Measurements from ENCODE around the gene ACER3. TPM values are rescaled to one million over a fixed set of nuclear protein-coding genes. Genes with fewer than 3 reads are reported as not detected.

ACER3 gene
- total RNA-seq, 4 donors from 2014 or later = 9.3 to 25.7 (median 14.2) TPM

DNA sequence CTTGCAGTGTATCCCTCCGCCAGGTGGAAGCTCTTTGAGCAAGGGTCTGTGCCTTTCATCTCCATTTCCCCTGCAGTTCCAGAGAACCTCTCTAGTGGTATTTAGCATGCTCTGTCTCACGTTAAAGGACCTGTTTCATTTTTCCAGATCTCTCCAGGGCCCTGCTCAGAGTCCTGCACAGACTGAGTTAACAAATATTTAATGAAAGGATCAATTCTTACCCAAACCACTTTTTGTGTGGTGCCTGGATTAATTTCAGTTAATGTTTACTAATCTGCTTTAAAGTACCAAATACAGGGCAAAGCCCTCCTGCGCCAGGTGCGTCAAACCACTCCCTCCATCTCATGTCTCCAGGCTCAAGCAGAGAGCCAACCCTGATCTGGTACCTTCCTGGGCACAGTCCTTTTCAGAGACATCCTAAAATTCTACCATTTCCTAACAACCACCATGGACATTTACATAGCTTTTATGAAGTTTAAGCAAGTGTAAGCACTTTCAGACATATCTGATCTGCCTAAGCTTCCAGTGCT, 18.7 kb upstream of the ACER3 start:
- TF ChIP-seq EP300 (IDR thresholded peaks at IDR 0.05) = no peak
- TF ChIP-seq POLR2AphosphoS5 (IDR thresholded peaks at IDR 0.05) = no peak
- TF ChIP-seq, protein P1, sequence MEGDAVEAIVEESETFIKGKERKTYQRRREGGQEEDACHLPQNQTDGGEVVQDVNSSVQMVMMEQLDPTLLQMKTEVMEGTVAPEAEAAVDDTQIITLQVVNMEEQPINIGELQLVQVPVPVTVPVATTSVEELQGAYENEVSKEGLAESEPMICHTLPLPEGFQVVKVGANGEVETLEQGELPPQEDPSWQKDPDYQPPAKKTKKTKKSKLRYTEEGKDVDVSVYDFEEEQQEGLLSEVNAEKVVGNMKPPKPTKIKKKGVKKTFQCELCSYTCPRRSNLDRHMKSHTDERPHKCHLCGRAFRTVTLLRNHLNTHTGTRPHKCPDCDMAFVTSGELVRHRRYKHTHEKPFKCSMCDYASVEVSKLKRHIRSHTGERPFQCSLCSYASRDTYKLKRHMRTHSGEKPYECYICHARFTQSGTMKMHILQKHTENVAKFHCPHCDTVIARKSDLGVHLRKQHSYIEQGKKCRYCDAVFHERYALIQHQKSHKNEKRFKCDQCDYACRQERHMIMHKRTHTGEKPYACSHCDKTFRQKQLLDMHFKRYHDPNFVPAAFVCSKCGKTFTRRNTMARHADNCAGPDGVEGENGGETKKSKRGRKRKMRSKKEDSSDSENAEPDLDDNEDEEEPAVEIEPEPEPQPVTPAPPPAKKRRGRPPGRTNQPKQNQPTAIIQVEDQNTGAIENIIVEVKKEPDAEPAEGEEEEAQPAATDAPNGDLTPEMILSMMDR (IDR thresholded peaks at IDR 0.05) = no peak
- TF ChIP-seq POLR2A (IDR thresholded peaks at IDR 0.05) = no peak
- Histone ChIP-seq H3K27me3 (no peaks in the 10 kb centered on the region), H3K36me3 (no peaks in the 10 kb centered on the region), H3K27ac (no peak overlapping the region), H3K4me3 (no peak overlapping the region), H3K9me3 (no peaks in the 10 kb centered on the region), H3K4me1 (peaks cover 0 to 9% (median 0%) of the 10 kb centered on the region in 3 donors)
- ATAC-seq = no peak
- WGBS, 2 donors (ENCODE audit: low coverage in 1 of 2) = 90 to 95% methylated on average over 2 to 4 of the region's 4 CpGs

DNA sequence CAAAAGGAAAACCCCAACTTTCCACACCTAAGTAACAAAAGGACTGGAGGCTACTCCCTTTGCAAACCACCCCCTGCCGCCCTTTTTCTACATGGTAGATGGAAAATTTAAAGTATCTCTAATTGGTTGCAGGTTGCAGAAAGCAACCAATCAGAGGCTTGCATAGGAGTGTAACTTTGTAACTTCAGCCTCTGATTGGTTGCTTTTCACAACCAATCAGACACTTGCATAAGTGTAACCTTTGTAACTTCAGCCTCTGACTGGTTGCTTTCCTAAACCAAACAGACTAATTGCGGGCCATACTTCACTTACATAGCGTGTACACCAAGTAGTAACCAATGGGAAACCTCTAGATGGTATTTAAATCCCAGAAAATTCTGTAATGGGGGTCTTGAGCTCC, 16.8 kb upstream of the ACER3 start:
- Histone ChIP-seq H3K27me3 (no peaks in the 10 kb centered on the region), H3K4me1 (no peaks in the 10 kb centered on the region), H3K4me3 (no peak overlapping the region), H3K9me3 (no peaks in the 10 kb centered on the region), H3K36me3 (no peaks in the 10 kb centered on the region), H3K27ac (no peak overlapping the region)
- TF ChIP-seq EP300 (IDR thresholded peaks at IDR 0.05) = no peak
- TF ChIP-seq, protein P1 (IDR thresholded peaks at IDR 0.05) = no peak
- no peak for TF ChIP-seq POLR2AphosphoS5 (IDR thresholded peaks at IDR 0.05)
- no peak for TF ChIP-seq POLR2A (IDR thresholded peaks at IDR 0.05)
- ATAC-seq = no peak
- 86 to 100% methylated on average over 2 to 3 of the region's 3 CpGs for WGBS, 2 donors (ENCODE audit: low coverage in 1 of 2)

DNA sequence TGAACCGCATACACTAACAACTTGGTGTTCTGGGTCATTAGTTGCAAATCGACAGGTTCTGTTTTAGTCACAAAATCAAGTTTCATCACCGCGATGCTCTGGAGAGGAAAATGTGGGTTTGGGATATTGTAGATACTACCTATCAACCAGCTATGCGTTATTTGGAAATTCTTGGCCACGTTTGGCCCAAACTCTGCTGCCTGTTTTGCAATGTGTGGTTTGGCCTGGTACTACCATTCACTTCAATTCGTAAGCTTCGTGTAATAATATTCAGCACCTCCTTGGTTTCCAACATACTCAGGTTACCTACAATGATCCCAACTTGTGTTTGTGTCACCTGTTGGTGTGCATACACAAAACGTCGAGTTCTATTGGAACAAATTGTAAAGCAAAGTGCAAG, 16.2 kb upstream of the ACER3 start:
- Histone ChIP-seq H3K27ac (no peak overlapping the region), H3K4me3 (no peak overlapping the region), H3K9me3 (no peaks in the 10 kb centered on the region), H3K4me1 (no peaks in the 10 kb centered on the region), H3K36me3 (no peaks in the 10 kb centered on the region), H3K27me3 (no peaks in the 10 kb centered on the region)
- no peak for ATAC-seq
- 87 to 91% methylated on average over 9 to 10 of the region's 10 CpGs for WGBS, 2 donors (ENCODE audit: low coverage in 1 of 2)
- TF ChIP-seq POLR2AphosphoS5 (IDR thresholded peaks at IDR 0.05) (no peak), EP300 (IDR thresholded peaks at IDR 0.05) (no peak), POLR2A (IDR thresholded peaks at IDR 0.05) (no peak)
- TF ChIP-seq, protein P1 (IDR thresholded peaks at IDR 0.05) = no peak

DNA sequence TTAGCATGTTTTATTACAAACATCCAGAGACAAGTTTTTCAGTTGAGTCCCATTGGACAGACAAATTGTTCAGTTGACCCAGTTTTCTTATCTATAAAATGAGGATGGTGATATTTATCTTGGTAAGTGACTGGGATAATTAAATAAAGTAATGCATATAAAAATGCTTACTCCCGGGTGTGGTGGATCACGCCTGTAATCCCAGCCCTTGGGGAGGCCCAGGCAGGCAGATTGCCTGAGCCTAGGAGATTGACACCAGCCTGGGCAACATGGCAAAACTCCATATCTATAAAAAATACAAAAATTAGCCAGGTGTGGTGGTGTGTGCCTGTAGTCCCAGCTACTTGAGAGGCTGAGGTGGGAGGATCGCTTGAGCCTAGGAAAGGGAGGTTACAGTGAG, 15.6 kb upstream of the ACER3 start:
- WGBS, 2 donors (ENCODE audit: low coverage in 1 of 2) = 89 to 95% methylated on average over 2 of the region's 3 CpGs

DNA sequence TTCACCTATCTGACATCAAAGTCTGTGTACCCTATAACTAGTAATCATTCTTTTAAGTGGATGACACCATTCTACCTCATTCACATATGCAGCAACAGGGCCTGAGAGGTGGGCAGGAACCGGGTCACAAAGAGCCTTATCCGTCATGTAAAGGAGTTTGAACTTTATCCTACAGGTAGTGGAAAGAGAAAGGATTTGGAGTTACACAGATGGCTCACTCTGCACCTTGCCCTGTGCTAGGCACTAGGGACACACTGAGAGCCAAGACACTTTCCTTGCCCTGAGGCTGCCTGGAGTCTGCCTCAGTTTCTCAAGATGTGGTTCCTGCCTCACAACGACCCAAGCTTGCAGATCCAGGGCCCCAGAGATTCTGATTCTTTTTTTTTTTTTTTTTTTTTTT, 14.3 kb upstream of the ACER3 start:
- Histone ChIP-seq H3K4me1 (peaks cover 0 to 19% (median 0%) of the 10 kb centered on the region in 3 donors), H3K27me3 (no peaks in the 10 kb centered on the region), H3K27ac (no peak overlapping the region), H3K4me3 (no peak overlapping the region), H3K9me3 (no peaks in the 10 kb centered on the region), H3K36me3 (no peaks in the 10 kb centered on the region)
- ATAC-seq = no peak
- WGBS, 2 donors (ENCODE audit: low coverage in 1 of 2) = 63 to 65% methylated on average over 2 to 3 of the region's 3 CpGs
- TF ChIP-seq POLR2AphosphoS5 (IDR thresholded peaks at IDR 0.05) (no peak), POLR2A (IDR thresholded peaks at IDR 0.05) (no peak), EP300 (IDR thresholded peaks at IDR 0.05) (no peak)
- TF ChIP-seq, protein P1 (IDR thresholded peaks at IDR 0.05) = no peak

More for the DNA sequence above, 15.6 kb upstream of the ACER3 start:
- Histone ChIP-seq H3K27ac (no peak overlapping the region), H3K27me3 (no peaks in the 10 kb centered on the region), H3K9me3 (no peaks in the 10 kb centered on the region), H3K4me1 (peaks cover 0 to 5% (median 0%) of the 10 kb centered on the region in 3 donors), H3K4me3 (no peak overlapping the region), H3K36me3 (no peaks in the 10 kb centered on the region)
- no peak for TF ChIP-seq POLR2AphosphoS5 (IDR thresholded peaks at IDR 0.05)
- no peak for TF ChIP-seq POLR2A (IDR thresholded peaks at IDR 0.05)
- TF ChIP-seq, protein P1 (IDR thresholded peaks at IDR 0.05) = no peak
- no peak for TF ChIP-seq EP300 (IDR thresholded peaks at IDR 0.05)
- ATAC-seq = no peak

All from gastroesophageal sphincter (tissue), 4 donors.